Glutamatergic neuron (in vitro differentiated cells): Measurements from ENCODE around the gene NMB. TPM values are rescaled to one million over a fixed set of nuclear protein-coding genes. Genes with fewer than 3 reads are reported as not detected.
"Not testable (repeated sequence)": the region's sequence is repeated elsewhere in the genome, so short reads cannot be mapped to it uniquely, and the experiment has no call there.

Experiments used
- DNase-seq: peaks from one replicate; pipeline ENCODE4 v3.0.0; 2022
- H3K27ac Mint-ChIP-seq: one replicate; pipeline ENCODE4 v1.8.0; 2020; ENCODE audit warnings: mild to moderate bottlenecking, mixed read lengths, inconsistent platforms; ENCODE audit not compliant: unreplicated experiment
- H3K27me3 Mint-ChIP-seq: one replicate; pipeline ENCODE4 v1.8.0; 2020; ENCODE audit warnings: mild to moderate bottlenecking, moderate library complexity, mixed read lengths, inconsistent platforms; ENCODE audit not compliant: unreplicated experiment
- H3K36me3 Mint-ChIP-seq: one replicate; pipeline ENCODE4 v1.8.0; 2020; ENCODE audit warnings: mild to moderate bottlenecking, mixed read lengths, inconsistent platforms; ENCODE audit not compliant: unreplicated experiment
- H3K4me1 Mint-ChIP-seq: one replicate; pipeline ENCODE4 v1.8.0; 2020; ENCODE audit warnings: mild to moderate bottlenecking, low read depth, mixed read lengths, inconsistent platforms; ENCODE audit not compliant: unreplicated experiment
- H3K4me3 Mint-ChIP-seq: one replicate; pipeline ENCODE4 v1.8.0; 2020; ENCODE audit warnings: mild to moderate bottlenecking, mixed read lengths, inconsistent platforms; ENCODE audit not compliant: unreplicated experiment
- H3K9me3 Mint-ChIP-seq: one replicate; pipeline ENCODE4 v1.8.0; 2020; ENCODE audit warnings: mild to moderate bottlenecking, moderate library complexity, mixed read lengths, inconsistent platforms; ENCODE audit not compliant: unreplicated experiment
- CTCF ChIP-seq: fragments of 200-600 bp; sonication (generic); IDR thresholded peaks from one replicate; pipeline ENCODE4 v1.5.0; 2021; ENCODE audit not compliant: partially characterized antibody, unreplicated experiment
- total RNA-seq: library from RNA; stranded (reverse); fragmentation: NEBNext Ultra II Directional; extraction: Animal tissue kit (Norgen Biotek cat#: 25700); gene quantifications from one replicate; pipeline ENCODE4 v1.2.1, GENCODE V29; 2021; ENCODE audit not compliant: unreplicated experiment

The NMB gene
- total RNA-seq, 1 donor from 2014 or later: 6.9 TPM

- Mint-ChIP-seq H3K27ac (no peak overlapping the region), H3K36me3 (peaks cover 5% of the 10 kb centered on the region), H3K4me3 (no peak overlapping the region), H3K4me1 (no peaks in the 10 kb centered on the region), H3K9me3 (no peaks in the 10 kb centered on the region), H3K27me3 (peaks cover 3% of the 10 kb centered on the region)
- no peak for TF ChIP-seq CTCF
- no peak for DNase-seq
These were observed 12.0 kb downstream of the NMB start for GRCh38 chr15:84645997-84646396.

GRCh38 chr15:84645496-84645895, 12.5 kb downstream of the NMB start:
- peaks cover 3% of the 10 kb centered on the region for H3K27me3 Mint-ChIP-seq
- peaks cover 5% of the 10 kb centered on the region for H3K36me3 Mint-ChIP-seq
- no peak overlapping the region for H3K4me3 Mint-ChIP-seq
- H3K27ac Mint-ChIP-seq: no peak overlapping the region
- DNase-seq: no peak
- H3K9me3 Mint-ChIP-seq: no peaks in the 10 kb centered on the region
- no peak for TF ChIP-seq CTCF
- no peaks in the 10 kb centered on the region for H3K4me1 Mint-ChIP-seq

DNA sequence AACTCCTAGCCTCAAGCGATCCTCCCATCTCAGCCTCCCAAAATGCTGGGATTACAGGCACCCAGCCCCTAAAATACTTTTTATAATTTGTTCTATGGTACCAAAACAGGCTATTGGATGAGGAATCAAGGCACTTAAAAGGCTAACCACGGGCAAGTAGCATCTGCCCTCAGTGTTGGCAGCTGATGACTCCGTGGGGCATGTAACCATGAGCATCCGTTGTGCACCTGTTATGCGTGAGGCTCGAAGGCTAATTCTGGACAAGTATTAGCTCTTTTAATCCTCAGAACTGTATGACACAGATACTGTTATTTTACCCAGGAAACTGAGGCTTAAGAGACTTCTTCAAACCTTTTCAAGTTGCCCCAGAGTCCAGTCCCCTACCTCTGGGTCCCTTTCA, 14.2 kb downstream of the NMB start:
- DNase-seq: no peak
- Mint-ChIP-seq H3K4me3 (no peak overlapping the region), H3K27ac (no peak overlapping the region), H3K27me3 (peaks cover 3% of the 10 kb centered on the region), H3K4me1 (no peaks in the 10 kb centered on the region), H3K36me3 (peaks cover 5% of the 10 kb centered on the region), H3K9me3 (no peaks in the 10 kb centered on the region)
- no peak for TF ChIP-seq CTCF

DNA sequence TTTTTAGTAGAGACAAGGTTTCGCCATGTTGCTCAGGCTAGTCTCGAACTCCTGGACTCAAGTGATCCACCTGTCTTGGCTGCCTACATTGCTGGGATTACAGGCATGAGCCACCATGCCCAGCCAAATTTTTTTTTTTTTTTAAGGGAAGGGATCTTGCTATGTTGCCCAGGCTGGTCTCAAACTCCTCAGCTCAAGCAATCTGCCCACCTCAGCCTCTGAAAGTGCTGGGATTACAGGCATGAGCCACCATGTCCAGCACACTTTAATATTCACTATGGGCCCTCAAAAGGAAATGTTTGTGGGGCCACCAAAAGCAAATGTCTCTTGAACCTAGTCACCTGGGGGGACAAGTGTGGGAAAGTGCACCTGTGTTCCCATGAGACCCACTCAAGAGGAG, 15.4 kb downstream of the NMB start:
- not testable (repeated sequence) for DNase-seq, H3K4me1 Mint-ChIP-seq, H3K27me3 Mint-ChIP-seq, H3K9me3 Mint-ChIP-seq, H3K27ac Mint-ChIP-seq, H3K4me3 Mint-ChIP-seq, H3K36me3 Mint-ChIP-seq

GRCh38 chr15:84641871-84642270, 16.1 kb downstream of the NMB start:
- H3K4me1 Mint-ChIP-seq, H3K27ac Mint-ChIP-seq, H3K36me3 Mint-ChIP-seq, DNase-seq, H3K27me3 Mint-ChIP-seq, H3K4me3 Mint-ChIP-seq, H3K9me3 Mint-ChIP-seq: not testable (repeated sequence)

DNA sequence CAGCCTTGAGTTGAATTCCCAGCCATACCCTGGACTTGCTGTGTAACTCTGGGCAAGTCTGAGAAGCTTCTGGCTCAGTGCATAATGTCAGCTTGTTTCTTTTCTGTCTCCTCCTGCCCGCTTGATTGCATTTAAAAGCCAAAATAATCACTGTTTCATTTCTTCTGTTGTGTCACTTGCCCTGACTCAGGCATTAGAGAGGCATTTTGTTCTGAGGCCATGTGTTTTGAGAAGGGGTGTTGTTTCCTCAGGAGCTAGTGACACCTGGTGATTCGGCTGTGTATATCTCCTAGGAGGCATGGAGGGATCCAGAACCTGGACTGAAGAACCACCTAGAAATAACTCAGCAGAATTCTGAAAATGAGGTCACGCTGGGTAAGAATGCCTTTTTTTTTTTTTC, 19.9 kb downstream of the NMB start:
- DNase-seq: no peak
- H3K4me3 Mint-ChIP-seq: no peak overlapping the region
- no peak for TF ChIP-seq CTCF
- H3K27ac Mint-ChIP-seq: no peak overlapping the region
- H3K27me3 Mint-ChIP-seq: peaks cover 5% of the 10 kb centered on the region
- peaks cover 6% of the 10 kb centered on the region for H3K4me1 Mint-ChIP-seq
- peaks cover 1% of the 10 kb centered on the region for H3K9me3 Mint-ChIP-seq
- no peaks in the 10 kb centered on the region for H3K36me3 Mint-ChIP-seq
